GM21515 (cell line): ENCODE results near the gene HTT-AS.
A peak's percentile ranks its signal among the peaks of the same experiment; 100 is the strongest.
"Not testable (repeated sequence)": the region's sequence is repeated elsewhere in the genome, so short reads cannot be mapped to it uniquely, and the experiment has no call there.

Source experiments
- ATAC-seq: cut with Tn5 transposase; IDR thresholded peaks from one replicate; pipeline ENCODE4 v1.9.1; 2021; ENCODE audit not compliant: unreplicated experiment

Gene HTT-AS

GRCh38 chr4:3074078-3074845, at the start of gene HTT-AS, which contains the start of gene HTT:
TSS of gene HTT-AS (minus strand) at chr4:3074538.
TSS of gene HTT (plus strand) at chr4:3074681. CDS start at chr4:3074826, 145 bp downstream.
- peak; percentile 67 for ATAC-seq

GRCh38 chr4:3123181-3123671, 48.9 kb upstream of the HTT-AS start:
- ATAC-seq: no peak

GRCh38 chr4:3122081-3122563, 47.8 kb upstream of the HTT-AS start:
- ATAC-seq: no peak

GRCh38 chr4:3121596-3121995, 47.3 kb upstream of the HTT-AS start:
- no peak for ATAC-seq

- no peak for ATAC-seq
Measured at GRCh38 chr4:3121110-3121509, 46.8 kb upstream of the HTT-AS start.

- no peak for ATAC-seq
Measured at GRCh38 chr4:3119464-3119863, 45.1 kb upstream of the HTT-AS start.

GRCh38 chr4:3118312-3118711, 44.0 kb upstream of the HTT-AS start:
- ATAC-seq: no peak

- ATAC-seq: no peak
Measured at GRCh38 chr4:3116955-3117354, 42.6 kb upstream of the HTT-AS start.

- no peak for ATAC-seq
Measured at GRCh38 chr4:3115637-3116270, 41.4 kb upstream of the HTT-AS start.

- no peak for ATAC-seq
Measured at GRCh38 chr4:3114377-3114776, 40.0 kb upstream of the HTT-AS start.

- no peak for ATAC-seq
Measured at GRCh38 chr4:3112609-3113469, 38.5 kb upstream of the HTT-AS start.

- ATAC-seq: no peak
Measured at GRCh38 chr4:3112201-3112600, 37.9 kb upstream of the HTT-AS start.

- ATAC-seq: no peak
Measured at GRCh38 chr4:3111461-3111860, 37.1 kb upstream of the HTT-AS start.

GRCh38 chr4:3108211-3108610, 33.9 kb upstream of the HTT-AS start:
- ATAC-seq: no peak

GRCh38 chr4:3107691-3108121, 33.4 kb upstream of the HTT-AS start:
- no peak for ATAC-seq

GRCh38 chr4:3107271-3107670, 32.9 kb upstream of the HTT-AS start:
- no peak for ATAC-seq

GRCh38 chr4:3106339-3107186, 32.2 kb upstream of the HTT-AS start:
- peak; percentile 89 for ATAC-seq

GRCh38 chr4:3098346-3098745, 24.0 kb upstream of the HTT-AS start:
- ATAC-seq: no peak

GRCh38 chr4:3096202-3096601, 21.9 kb upstream of the HTT-AS start:
- ATAC-seq: no peak

- not testable (repeated sequence) for ATAC-seq
Measured at GRCh38 chr4:3094701-3095100, 20.4 kb upstream of the HTT-AS start.
